ENCODE results near the gene SLC23A2. TPM values are rescaled to one million over a fixed set of nuclear protein-coding genes. Genes with fewer than 3 reads are reported as not detected.

SLC23A2 gene
- total RNA-seq, 1 donor = 14.2 TPM

GRCh38 chr20:4864311-4864752 is 137.0 kb downstream of the SLC23A2 start:
- DNase-seq (ENCODE audit: low read depth) = no peak
- H3K4me3 ChIP-seq (ENCODE audit: low read depth, low read length) = no peak overlapping the region
- TF ChIP-seq CTCF (IDR thresholded peaks at IDR 0.05; ENCODE audit: insufficient read depth, low read depth, low read length) = no peak

- H3K4me3 ChIP-seq (ENCODE audit: low read depth, low read length) = no peak overlapping the region
- no peak for TF ChIP-seq CTCF (IDR thresholded peaks at IDR 0.05; ENCODE audit: insufficient read depth, low read depth, low read length)
- no peak for DNase-seq (ENCODE audit: low read depth)
Measured at GRCh38 chr20:4862661-4863060, 138.6 kb downstream of the SLC23A2 start.

- TF ChIP-seq CTCF (IDR thresholded peaks at IDR 0.05; ENCODE audit: insufficient read depth, low read depth, low read length) = no peak
- H3K4me3 ChIP-seq (ENCODE audit: low read depth, low read length) = no peak overlapping the region
- DNase-seq (ENCODE audit: low read depth) = no peak
Measured at GRCh38 chr20:4861961-4862360, 139.3 kb downstream of the SLC23A2 start.

- no peak overlapping the region for H3K4me3 ChIP-seq (ENCODE audit: low read depth, low read length)
- TF ChIP-seq CTCF (IDR thresholded peaks at IDR 0.05; ENCODE audit: insufficient read depth, low read depth, low read length) = no peak
Measured at GRCh38 chr20:4858000-4858399, 143.3 kb downstream of the SLC23A2 start.

GRCh38 chr20:4856022-4856755 is 145.1 kb downstream of the SLC23A2 start:
- no peak for TF ChIP-seq CTCF (IDR thresholded peaks at IDR 0.05; ENCODE audit: insufficient read depth, low read depth, low read length)
- no peak for DNase-seq (ENCODE audit: low read depth)
- no peak overlapping the region for H3K4me3 ChIP-seq (ENCODE audit: low read depth, low read length)

More at GRCh38 chr20:4858000-4858399, 143.3 kb downstream of the SLC23A2 start:
- no peak for DNase-seq (ENCODE audit: low read depth)

GRCh38 chr20:4855555-4855954 is 145.8 kb downstream of the SLC23A2 start:
- TF ChIP-seq CTCF (IDR thresholded peaks at IDR 0.05; ENCODE audit: insufficient read depth, low read depth, low read length) = no peak
- H3K4me3 ChIP-seq (ENCODE audit: low read depth, low read length) = no peak overlapping the region
- DNase-seq (ENCODE audit: low read depth) = no peak

- H3K4me3 ChIP-seq (ENCODE audit: low read depth, low read length) = no peak overlapping the region
- DNase-seq (ENCODE audit: low read depth) = no peak
- TF ChIP-seq CTCF (IDR thresholded peaks at IDR 0.05; ENCODE audit: insufficient read depth, low read depth, low read length) = no peak
Measured at GRCh38 chr20:4855097-4855496, 146.2 kb downstream of the SLC23A2 start.

All from fibroblast of villous mesenchyme (primary cell).